ENCODE data around the gene CYTH2. TPM values are rescaled to one million over a fixed set of nuclear protein-coding genes. Genes with fewer than 3 reads are reported as not detected.

CYTH2 gene
- total RNA-seq, 1 experiment from 2014 or later, result 72.6 TPM

- peak; percentile 93; the same call in 1 of the 2 replicates for TF ChIP-seq PREB (CRISPR knock-in tag; IDR thresholded peaks at IDR 0.05; ENCODE audit: borderline replicate concordance)
- no peak for TF ChIP-seq MLX (CRISPR knock-in tag; IDR thresholded peaks at IDR 0.05)
- peak; percentile 99 for TF ChIP-seq TEAD1 (CRISPR knock-in tag; IDR thresholded peaks at IDR 0.05)
- peak; percentile 97 for TF ChIP-seq ESRRA (CRISPR knock-in tag; IDR thresholded peaks at IDR 0.05; ENCODE audit: borderline replicate concordance)
- TF ChIP-seq RORB (CRISPR knock-in tag; IDR thresholded peaks at IDR 0.05), result no peak
- peak; percentile 87; the same call in 1 of the 2 replicates for TF ChIP-seq SP1 (CRISPR knock-in tag; conservative IDR thresholded peaks at IDR 0.05)
- TF ChIP-seq NR1H2 (CRISPR knock-in tag; IDR thresholded peaks at IDR 0.05), result peak; percentile 68; the same call in 1 of the 2 replicates
- no peak for TF ChIP-seq ZNF423 (CRISPR knock-in tag; IDR thresholded peaks at IDR 0.05)
- TF ChIP-seq TP53 (CRISPR knock-in tag; IDR thresholded peaks at IDR 0.05), result peak; percentile 98
- no peak for TF ChIP-seq ZSCAN18 (CRISPR knock-in tag; IDR thresholded peaks at IDR 0.05)
- TF ChIP-seq GTF2I (CRISPR knock-in tag; conservative IDR thresholded peaks at IDR 0.05), result no peak
- TF ChIP-seq TEAD4 (CRISPR knock-in tag; IDR thresholded peaks at IDR 0.05), result peak; percentile 89; the same call in 1 of the 2 replicates
- peak; percentile 88; the same call in 1 of the 2 replicates for TF ChIP-seq IRF2 (CRISPR knock-in tag; IDR thresholded peaks at IDR 0.05; ENCODE audit: borderline replicate concordance, low read depth)
- peak; percentile 71 for TF ChIP-seq USF2 (CRISPR knock-in tag; IDR thresholded peaks at IDR 0.05)
- TF ChIP-seq FOXK1 (CRISPR knock-in tag; IDR thresholded peaks at IDR 0.05), result peak; percentile 96
- peak; percentile 99 for TF ChIP-seq RELA (CRISPR knock-in tag; IDR thresholded peaks at IDR 0.05; ENCODE audit: borderline replicate concordance)
- TF ChIP-seq NFATC4 (CRISPR knock-in tag; IDR thresholded peaks at IDR 0.05), result no peak
- TF ChIP-seq ZNF425 (CRISPR knock-in tag; conservative IDR thresholded peaks at IDR 0.05), result no peak
- peak; percentile 99; the same call in 1 of the 2 replicates for TF ChIP-seq KAT7 (CRISPR knock-in tag; IDR thresholded peaks at IDR 0.05; ENCODE audit: borderline replicate concordance)
- TF ChIP-seq ZNF512 (CRISPR knock-in tag; IDR thresholded peaks at IDR 0.05; ENCODE audit: borderline replicate concordance), result no peak
- no peak for TF ChIP-seq AR (CRISPR knock-in tag; IDR thresholded peaks at IDR 0.05)
- peak; percentile 79; the same call in 1 of the 2 replicates for TF ChIP-seq AFF4 (CRISPR knock-in tag; IDR thresholded peaks at IDR 0.05; ENCODE audit: borderline replicate concordance)
- no peak for TF ChIP-seq ZNF671 (CRISPR knock-in tag; IDR thresholded peaks at IDR 0.05)
- TF ChIP-seq JUN (CRISPR knock-in tag; IDR thresholded peaks at IDR 0.05), result peak; percentile 97; the same call in 1 of the 2 replicates
These were observed 7.0 kb upstream of the CYTH2 start (continued) for GRCh38 chr19:48461982-48462655.

Measured in WTC11 (cell line).